Mucosa of gallbladder (tissue), 1 donor: Measurements from ENCODE around the gene RERE. TPM values are rescaled to one million over a fixed set of nuclear protein-coding genes. Genes with fewer than 3 reads are reported as not detected.
A peak's percentile ranks its signal among the peaks of the same experiment; 100 is the strongest.
"Not testable (repeated sequence)": the region's sequence is repeated elsewhere in the genome, so short reads cannot be mapped to it uniquely, and the experiment has no call there.

ENCODE experiments used
- DNase-seq: peaks from one replicate; pipeline ENCODE4 v3.0.0-alpha.2; 2020; ENCODE audit warnings: low spot score
- total RNA-seq: library from RNA; stranded (reverse); gene quantifications from one replicate; pipeline ENCODE4 v1.2.1, GENCODE V29; 2021
- donor health status: DM: no; HTN: no; CAD: no.

The RERE gene
- total RNA-seq, 1 donor from 2014 or later, result 134 TPM

DNA sequence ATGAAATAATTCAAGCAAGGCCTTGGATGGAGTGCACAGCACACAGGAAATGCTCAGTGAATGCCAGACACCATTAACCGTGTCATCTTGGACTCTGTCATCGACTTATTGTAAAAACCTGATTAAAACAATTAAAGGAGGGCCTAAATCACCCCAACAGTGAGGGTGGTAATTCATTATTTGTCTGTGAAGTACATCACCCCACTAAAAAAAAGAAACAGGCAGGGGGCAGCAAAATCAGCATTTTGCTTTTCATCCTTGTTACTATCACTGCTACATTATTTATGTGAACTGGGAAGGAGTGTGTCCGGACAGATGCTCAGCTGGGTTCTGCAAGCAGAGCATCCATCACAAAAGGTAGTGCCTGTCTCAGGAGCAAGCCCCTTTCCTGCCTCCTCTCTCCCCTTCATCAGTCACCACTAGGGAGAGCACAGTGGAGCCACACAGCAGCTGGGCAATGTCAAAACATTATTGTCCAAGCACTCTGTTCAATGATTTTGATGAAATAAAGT is 98.5 kb downstream of the RERE start:
- no peak for DNase-seq

- no peak for DNase-seq
Measured at GRCh38 chr1:8717148-8717547, 100.3 kb downstream of the RERE start.

GRCh38 chr1:8716238-8716637 is 101.2 kb downstream of the RERE start:
- no peak for DNase-seq

GRCh38 chr1:8714173-8714572 is 103.3 kb downstream of the RERE start:
- DNase-seq, result no peak

- DNase-seq, result no peak
Measured at GRCh38 chr1:8712413-8713231, 104.8 kb downstream of the RERE start.

DNA sequence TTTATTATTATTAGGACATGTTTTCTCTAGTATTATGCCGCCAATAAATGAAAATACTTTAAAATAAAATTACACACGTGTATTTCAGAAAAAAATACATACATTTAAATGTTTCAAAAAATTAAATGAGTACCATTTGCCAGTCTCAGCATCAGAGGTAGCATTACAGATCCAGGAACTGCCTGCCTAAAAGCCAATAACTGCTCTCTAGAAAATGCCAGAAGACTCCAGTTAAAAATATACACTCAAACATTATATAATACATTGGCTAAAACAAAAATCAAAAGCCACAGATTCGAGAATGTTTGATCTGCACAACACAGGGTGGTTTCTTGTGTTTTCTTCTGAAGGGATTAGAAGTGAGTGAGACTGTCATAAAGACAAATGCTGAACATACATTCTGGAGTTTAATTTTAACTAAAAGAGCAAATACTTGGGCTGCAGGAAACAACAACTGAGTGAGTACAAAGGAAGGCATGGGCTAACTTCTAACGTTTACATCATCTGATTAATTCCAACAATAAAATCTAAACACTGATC is 105.5 kb downstream of the RERE start:
- DNase-seq, result no peak

DNA sequence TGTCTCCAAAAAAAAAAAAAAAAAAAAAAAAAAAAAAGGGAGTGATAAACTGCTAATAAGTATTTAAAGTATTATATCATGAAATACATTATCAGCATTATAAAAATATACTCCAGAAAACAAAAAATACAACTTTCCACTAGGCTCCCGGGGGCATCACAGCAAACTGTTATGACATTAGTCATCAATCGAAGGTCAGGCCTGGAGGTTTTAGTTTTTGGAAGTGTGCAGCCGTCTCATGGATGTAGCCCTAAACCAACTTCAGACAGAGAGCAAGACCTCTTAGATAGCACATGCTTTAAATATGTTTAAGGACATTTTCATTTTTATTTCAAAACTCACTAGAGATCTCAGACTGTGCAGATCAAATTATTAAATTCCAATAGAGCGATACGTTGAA is 106.3 kb downstream of the RERE start:
- DNase-seq, result no peak

DNA sequence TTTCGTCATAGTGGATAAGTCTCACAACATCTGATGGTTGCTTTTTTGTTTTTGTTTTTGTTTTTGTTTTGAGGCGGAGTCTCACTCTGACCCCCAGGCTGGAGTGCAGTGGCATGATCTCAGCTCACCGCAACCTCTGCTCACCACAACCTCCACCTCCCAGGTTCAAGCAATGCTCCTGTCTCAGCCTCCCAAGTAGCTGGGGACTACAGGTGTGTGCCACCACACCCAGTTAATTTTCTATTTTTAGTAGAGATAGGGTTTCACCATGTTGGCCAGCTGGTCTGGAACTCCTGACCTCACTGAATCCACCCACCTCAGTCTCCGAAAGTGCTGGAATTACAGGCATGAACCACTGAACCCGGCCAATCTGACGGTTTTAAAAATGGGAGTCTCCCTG is 109.2 kb downstream of the RERE start:
- no peak for DNase-seq

DNA sequence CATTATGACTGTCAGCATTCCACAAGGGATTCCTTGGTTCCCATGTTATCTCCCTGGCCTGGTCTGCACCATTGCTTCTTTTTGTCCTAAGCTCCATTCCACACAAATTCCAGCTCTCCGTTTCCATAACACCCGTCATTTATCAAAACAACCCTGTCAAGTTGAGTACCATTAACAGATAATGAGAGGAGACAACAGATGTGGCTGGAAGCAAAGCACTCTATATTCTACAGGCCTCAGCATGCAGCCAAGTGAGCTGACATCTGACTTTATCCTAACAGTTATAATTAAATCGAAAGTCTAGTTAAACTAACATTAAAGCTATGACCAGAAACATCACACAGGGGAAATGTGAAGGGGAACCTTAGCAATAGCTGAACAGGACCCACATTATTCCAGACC is 110.4 kb downstream of the RERE start:
- no peak for DNase-seq

DNA sequence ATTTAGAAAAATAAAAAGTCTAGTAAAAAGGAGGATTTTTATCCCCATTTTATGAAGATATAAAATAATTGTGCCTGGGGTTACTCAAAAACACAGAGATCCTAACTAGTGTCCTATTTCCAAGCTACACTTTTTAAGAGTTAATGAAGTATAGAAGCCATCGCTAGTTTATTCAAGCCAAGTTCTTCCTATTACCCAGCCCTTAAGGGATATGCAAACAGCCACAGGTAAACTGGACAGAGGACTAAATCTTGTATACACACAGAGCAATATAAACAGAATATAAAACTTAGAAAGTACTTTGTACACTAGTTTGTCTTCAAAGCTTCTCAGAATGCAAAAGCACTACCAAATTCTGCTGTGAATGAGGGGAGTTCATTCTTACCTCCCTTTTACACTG is 111.1 kb downstream of the RERE start:
- no peak for DNase-seq

- no peak for DNase-seq
Measured at GRCh38 chr1:8704866-8705506, 112.5 kb downstream of the RERE start.

DNA sequence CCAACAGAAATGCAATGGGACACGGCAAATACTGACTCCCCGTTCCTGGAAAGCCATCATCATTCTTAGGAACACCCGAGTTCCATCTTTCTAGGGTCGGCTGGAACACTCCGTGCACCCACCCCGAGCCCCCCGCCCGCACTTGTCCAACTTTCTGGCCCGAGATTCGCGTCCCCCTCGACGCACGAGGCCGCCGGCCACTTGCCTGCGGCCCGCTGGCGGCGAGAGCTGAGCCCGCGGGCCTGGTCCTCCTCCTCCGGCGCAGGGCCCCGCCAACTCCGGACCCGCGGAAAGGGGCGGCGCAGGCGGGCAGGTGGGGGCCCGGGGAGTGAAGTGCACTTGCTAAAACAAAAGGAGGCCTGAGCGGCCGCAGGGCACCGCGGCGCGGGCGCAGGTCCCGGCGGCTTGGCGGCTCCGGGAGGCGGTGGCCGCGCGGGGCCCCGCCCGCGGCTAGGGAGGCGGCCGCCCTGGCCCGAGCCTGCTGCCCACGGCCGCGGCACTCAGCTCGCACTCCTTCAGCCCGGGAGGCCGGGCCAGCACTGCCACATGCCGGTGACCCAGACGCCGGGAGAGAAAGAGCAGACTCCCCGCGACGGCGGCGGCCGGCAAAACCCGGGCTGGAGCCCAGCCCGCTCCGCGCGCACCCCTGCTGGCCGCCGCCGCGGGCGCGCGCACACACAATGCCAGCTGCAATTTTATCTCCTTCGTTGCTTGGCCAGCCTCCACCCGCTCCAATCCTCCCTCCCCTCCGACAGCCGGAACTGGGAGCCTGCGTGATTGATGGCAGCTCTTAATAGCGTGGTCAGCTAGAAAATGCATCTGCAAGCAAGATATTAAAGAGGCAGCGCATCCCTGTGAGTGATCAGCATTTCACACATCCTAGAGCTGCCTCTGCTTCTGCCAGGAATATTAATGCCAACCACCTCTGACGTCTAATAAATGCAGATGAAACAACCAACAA is 114.3 kb downstream of the RERE start:
- DNase-seq, result peak; percentile 92

- DNase-seq, result no peak
Measured at GRCh38 chr1:8702472-8702849, 115.0 kb downstream of the RERE start.

DNA sequence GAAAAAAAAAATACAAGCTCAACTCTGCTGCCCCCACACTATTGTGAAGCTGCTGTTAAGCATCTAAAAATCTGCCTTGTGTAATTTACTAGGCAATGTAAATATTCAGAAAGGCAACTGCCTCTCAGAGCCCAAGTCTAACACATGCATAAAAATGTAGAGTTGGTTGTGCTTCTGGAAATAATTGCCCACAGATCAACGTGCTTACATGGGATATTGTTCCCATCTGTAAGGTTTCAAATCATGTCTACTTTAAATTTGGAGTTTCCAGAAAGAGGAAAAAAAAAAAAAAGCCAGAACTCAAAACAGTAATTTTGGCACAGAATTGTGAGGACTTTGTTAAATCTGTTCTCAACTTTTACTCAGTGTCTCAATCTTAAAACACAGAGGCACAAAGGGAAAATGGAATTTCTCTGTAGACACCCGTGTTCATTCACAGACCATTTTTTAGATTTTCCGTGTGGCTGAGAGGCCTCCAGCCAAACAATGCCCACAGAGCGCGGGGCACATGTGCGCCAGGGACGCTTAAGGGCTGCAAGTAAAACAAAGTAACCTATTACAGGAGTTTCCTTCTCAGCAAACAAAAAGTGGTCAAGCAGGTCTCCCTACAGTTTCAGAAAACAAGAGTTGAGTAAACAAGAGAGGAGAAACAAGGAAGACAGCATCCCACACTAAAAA is 115.5 kb downstream of the RERE start:
- DNase-seq, result peak; percentile 66

GRCh38 chr1:8699679-8700078 is 117.8 kb downstream of the RERE start:
- DNase-seq, result no peak

DNA sequence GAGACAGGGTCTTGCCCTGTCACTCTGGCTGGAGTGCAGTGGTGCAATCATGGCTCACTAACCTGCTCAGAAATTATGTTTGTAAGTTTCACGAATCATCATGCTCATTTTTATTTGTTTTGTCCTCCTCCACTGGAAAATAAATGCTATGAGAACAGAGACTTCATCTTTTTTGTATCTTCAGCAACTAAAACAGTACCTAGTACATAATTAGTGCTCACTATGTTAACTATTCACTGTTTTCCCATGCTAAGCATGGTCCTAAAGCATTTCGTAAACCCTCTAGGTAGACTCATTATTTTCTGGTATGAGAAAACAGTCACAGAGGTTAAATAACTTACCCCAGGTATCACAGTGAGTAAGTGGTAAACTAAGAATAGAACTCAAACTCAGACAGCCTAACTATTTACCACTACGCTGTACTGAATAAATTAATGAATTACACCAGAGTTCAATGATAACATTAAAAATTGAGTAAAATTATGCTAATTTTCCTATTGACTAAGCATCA is 118.4 kb downstream of the RERE start:
- no peak for DNase-seq

DNA sequence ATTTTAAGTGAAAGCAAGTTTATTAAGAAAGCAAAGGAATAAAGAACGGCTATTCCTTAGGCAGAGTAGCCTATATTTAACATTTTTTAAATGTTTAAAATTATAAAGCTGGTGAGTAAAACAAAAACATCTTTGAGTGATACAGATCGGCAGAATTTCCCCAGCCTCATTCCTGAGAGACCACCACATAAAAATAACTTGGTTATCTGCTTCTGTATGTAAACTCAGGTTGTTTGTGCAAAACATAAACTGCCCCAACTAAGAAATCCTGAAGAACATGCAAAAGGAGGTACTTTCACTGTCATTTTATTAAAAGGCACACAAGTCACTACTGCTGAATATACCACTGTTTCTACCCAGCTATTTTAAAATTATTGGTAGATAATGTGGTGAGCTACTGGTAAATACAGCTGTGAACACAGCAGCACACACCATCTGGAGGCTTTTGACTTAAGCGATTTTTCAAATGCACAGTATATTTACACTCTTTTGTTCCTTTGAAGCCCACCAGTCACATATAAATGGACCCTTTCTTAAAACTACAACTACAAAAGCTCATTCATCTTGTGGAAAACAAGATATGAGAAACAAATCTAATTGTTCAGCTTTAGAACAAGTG is 119.3 kb downstream of the RERE start:
- no peak for DNase-seq

DNA sequence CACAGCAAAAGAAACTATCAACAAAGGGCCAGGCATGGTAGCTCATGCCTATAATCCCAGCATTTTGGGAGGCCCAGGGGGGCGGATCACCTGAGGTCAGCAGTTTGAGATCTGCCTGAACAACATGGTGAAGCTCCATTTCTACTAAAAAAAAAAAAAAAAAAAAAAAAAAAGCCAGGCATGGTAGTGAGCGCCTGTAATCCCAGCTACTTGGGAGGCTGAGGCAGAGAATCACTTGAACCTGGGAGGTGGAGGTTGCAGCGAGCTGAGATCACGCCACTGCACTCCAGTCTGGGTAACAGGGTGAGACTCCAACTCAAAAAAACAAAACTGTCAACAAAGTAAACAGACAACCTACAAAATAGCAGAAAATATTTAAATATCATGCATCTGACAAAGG is 122.0 kb downstream of the RERE start:
- not testable (repeated sequence) for DNase-seq

- DNase-seq, result no peak
Measured at GRCh38 chr1:8693107-8693506, 124.3 kb downstream of the RERE start.

GRCh38 chr1:8691662-8692061 is 125.8 kb downstream of the RERE start:
- DNase-seq, result no peak

DNA sequence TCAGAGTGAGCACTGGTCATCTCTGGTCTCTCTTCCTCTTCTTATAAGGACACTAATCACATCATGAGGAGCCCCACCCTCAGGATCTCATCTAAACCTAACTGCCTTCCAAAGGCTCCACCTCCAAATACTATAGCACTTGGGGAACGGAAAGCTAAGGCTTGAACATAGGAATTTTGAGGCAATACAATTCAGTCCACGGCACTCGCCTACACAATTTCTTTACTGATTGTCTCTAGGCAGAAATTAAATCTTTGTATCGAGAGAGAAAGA is 127.3 kb downstream of the RERE start:
- no peak for DNase-seq
